Fibroblast of skin of scalp (primary cell): ENCODE data around the gene SP5.
"Not testable (repeated sequence)": the region's sequence is repeated elsewhere in the genome, so short reads cannot be mapped to it uniquely, and the experiment has no call there.

Experiments used
- DNase-seq: peaks from one replicate; pipeline ENCODE4 v3.0.0-alpha.2; 2013

SP5 gene

DNA sequence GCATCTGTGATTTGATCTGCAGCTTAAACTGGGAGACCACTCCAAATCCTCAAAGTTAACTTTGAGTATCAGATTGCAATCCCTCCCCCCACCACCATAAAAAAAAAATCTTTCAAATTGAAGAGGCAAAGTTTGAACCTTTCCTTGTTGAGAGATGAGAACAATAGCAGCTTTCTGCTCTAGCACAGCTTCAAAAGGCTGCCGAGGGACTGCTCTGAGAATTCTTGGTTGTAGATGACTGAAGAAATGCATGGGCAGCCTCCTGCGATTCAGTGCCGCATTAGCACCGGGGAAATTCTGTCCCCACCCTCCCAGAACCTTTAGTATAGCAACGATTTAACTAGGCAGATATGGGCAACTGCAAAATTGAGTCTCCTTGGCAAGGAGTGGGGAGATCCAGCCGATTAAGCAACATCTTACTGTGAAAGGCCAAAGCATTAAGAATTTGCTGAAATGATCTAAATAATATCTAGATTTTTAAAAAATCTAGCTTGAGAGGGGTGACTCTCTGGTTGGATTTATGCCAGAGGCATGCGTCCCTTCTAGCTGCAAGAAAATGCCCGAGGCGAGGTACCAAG is 3.9 kb upstream of the SP5 start:
- DNase-seq: no peak

DNA sequence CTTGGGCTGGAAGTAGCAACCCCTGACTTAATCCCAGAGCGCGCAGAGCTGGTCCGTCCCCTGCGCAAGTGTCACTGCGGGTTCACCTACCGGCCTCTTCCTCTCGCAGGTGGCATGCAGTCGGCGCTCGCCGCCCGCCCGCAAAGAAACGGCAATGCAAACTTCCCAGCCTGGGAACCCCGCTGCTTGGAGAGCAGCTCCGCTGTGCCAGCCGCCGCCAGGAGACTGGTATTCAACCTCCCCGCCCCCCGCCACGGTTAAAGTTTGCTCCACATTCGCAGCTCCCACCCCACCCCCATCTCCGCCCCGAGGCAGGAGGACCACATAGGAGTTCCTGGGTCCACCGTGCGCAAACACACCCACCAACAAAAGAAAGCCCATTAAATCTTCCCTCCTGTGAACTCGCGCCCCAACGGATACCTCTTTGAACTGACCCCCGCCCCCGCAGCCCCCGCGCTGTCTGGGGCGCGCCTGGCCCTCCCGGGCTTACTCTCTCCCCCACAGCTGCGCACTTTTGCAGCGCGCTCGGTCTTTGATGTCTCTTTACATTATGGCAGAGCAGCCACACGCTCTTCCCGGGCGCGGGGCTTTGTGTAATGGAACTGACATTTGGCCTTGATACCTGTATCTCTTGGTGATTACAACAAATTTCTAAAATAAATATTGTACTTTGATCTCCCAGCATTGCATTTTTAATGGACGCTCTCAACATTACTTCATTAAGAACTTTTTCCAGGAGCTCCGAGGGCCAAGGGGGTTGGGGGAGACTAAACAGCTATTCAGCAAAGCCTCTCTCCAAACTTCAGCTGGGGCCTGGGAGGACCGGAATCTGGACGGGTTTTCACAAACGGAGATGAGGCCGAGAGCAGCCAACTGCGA is 3.1 kb upstream of the SP5 start:
- no peak for DNase-seq

DNA sequence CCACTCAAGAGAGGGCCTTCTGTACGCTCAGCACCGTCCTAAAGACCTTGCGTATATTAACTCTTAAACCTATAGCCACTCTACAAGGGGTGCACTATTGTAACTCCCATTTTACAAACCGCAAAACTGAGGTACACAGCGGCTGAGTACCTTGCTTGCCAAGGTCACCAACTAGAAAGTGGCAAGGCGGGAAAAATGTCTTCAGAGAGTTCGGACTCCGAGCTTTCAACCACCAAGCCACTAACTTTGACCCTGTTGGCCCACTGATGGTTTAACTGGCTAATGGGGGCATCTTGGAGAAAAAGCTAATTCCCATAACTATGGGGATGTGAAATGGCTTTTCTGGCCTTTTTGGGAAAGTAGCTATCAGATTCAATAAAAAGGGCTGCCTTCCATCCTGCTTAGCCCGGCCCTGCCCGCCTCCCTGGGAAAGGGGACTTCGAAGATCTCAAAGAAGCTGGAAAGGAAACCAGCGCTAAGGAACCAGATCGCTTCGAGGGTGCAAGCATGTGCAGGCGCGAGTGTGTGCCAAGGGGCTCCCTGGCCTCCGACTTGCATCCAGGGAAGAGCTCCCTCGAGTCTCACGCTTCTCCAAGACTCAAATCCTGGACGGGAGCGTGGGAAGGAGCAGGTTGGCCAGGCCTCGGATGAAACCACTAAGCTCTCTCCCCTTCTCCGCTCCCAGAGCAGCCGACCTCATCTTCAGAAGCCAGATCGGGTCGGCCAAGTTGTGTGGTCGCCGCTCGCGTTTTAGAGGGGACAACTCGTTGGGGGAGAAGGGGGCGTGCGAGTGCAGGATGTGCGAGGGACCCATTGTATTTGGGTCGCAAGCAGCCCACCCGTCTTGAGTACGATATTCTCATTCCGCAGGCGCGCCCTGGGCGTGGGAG is 2.2 kb upstream of the SP5 start:
- no peak for DNase-seq

DNA sequence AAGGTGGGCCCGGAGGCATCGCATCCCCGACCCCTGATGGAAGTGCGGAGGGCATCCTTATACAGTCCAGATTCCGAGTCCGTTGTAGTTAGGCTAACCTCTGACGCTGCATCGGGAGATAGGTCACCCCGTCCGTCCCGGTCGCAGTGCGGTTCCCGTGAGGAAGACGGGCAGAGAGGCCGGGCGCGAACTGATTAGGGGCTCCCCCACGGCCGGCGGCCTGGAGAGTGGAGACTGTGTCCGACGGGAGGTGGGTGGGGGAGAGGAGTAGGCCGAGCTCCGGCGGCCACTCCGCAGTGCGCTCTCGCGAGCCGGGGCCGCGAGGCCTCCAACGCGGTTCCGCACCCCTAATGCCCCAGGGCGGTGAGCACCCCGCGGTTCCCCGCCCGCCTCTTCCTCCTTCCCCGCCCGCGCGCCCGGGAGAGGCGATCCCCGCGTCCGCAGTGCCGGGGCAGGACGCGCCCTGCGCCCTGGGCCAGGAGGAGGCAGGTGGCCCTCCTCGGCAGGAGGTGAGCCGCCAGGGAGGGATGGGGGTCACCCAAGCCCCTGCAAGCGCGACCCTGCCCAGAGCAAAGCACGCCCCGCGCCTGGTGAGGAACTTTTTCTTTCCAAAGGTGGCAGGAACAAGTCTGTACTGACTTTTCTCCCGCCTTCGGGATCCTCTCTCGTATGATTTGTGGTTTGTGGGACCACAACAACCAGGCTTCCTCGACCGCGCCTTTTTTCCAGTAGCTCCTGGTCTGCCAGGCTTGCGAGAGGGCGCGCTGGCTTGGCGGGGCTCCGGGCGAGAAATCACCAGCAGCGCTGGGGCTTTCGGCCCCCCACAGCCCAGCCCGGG is 1.4 kb upstream of the SP5 start:
- DNase-seq: no peak

DNA sequence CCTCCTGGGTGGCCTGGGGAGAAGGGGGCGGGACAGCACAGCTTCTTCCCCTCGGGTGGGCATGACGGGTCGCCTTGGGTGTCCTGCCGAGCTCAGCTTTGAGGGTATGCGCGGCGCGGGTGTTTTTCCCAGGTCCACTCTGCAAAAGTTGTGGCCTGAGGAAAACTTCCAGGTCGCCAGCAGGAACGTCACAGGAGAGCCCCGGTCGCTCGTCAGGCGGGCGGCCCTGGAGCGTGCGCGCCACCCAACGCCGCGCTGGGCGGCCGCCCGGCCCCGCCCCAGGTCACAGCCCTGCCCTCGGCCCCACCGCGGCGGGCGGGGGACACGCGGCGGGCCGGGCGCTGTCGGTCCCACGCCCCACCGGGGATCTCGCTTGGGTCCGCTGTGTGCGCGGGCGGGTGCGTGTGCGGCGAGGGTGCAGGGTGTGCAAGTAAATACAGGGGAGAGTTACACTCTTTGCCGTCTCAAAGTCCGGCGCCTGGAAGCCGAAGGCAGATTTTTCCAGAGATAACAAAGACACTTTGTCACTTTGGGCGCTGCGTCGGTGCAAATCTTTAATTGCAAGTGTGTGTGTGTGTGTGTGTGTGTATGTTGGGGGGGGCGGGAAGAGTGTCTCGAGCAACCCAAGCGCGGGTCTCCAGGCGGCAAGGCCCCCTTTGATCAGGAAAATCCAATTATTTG is 616 bp upstream of the SP5 start:
- DNase-seq: no peak

DNA sequence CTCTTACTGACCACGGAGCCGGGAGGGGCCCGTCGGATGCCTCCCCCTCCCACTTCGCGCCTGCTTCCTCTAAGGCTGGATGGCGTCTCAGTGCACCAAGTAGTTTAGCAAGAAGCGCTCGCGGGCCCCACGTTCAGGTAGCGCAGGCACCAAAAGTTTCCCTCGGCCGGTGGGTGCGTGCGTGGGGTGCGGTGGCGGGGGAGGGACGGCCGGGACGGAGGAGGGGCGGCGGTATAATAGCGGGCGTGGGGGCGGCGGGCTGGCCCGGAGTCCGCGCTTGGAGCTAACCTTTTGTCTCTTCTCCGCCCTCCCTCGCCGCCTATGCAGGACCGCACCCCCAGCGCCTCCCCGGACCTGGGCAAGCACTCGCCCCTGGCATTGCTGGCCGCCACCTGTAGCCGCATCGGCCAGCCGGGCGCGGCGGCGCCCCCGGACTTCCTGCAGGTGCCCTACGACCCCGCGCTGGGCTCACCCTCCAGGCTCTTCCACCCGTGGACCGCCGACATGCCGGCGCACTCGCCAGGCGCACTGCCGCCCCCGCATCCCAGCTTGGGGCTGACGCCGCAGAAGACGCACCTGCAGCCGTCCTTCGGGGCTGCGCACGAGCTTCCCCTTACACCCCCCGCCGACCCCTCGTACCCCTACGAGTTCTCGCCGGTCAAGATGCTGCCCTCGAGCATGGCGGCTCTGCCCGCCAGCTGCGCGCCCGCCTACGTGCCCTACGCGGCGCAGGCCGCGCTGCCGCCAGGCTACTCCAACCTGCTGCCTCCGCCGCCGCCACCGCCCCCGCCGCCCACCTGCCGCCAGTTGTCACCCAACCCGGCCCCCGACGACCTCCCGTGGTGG is 1.0 kb downstream of the SP5 start:
- no peak for DNase-seq

DNA sequence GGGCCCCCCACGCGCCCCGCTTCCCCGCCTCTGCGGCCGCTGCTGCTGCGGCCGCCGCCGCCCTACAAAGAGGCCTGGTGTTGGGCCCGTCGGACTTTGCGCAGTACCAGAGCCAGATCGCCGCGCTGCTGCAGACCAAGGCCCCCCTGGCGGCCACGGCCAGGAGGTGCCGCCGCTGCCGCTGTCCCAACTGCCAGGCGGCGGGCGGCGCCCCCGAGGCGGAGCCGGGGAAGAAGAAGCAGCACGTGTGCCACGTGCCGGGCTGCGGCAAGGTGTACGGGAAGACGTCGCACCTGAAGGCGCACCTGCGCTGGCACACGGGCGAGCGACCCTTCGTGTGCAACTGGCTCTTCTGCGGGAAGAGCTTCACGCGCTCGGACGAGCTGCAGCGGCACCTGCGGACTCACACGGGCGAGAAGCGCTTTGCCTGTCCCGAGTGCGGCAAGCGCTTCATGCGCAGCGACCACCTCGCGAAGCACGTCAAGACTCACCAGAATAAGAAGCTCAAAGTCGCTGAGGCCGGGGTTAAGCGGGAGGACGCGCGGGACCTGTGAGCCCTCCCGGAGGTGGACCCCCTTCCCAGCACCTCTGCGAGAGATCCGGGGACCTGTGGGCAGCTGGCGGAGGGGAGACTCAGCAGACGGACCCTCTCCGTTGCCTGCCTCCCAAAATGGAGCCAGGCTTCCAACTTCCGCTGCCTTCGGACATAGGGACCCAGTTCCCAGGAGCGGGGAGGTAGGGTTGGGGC is 1.9 kb downstream of the SP5 start:
- DNase-seq: peak; percentile 46

DNA sequence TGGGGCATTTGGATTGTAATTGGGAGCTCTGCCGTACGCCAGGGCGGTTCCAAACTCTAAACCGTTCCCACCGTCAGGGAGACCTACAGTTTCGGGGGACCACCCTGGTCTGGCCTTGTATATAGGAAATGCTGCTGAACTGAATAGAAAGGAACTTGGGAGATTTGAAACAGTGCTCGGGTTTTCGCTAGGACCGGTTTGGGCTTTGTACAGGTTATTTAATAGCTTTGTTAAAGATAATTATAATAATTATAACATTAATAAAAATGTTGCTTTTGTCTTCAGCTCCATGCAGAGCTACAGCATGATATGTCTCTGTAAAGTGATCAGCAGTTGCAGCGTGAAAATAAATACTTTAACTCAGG is 2.4 kb downstream of the SP5 start:
- DNase-seq: no peak

DNA sequence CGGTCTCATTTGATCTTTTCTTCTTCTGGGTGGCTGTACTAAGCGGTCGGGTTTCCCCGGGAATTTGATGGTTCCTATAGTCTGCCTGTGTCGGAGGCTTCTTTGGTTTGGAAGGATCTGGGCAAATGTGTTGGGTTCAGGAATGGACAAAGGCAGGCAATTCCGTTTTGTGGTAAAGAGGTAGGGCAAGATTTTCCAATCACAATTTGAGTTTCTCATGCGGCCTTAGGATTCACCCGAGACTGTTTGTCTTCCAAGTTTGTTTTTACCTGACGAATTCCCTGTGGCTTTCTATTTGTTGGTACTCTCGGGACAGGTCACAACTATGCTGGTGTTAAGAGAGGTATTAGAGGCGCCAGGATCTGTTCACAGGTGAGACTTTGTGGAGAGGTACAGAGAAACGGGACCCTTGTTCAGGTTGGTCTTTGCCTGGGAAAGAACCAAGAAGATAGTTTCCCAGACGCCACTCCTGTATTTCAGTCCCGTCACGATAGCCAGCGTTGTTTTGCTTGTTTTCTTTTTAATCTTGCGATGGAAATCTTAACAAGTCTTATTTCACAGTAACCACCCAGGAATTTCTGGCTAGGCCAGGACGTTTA is 3.0 kb downstream of the SP5 start:
- no peak for DNase-seq

DNA sequence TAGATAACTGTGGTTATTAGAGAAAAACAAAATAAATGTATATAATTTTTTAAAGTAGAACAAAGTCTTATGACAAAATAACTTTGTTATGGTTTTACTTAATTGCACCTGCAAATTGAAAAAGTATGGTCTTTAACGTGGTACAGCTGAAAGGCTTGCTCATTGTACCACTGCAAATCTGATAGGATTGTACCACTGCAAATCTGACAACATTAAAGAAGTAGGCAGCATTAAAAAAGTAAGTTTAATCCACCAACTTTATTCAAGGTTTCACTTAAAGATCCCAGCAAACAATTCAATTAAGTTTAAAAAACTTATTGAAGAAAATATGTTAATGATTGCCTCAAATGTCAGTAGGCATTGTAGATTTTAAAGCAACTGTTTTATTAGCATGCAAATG is 4.7 kb downstream of the SP5 start:
- no peak for DNase-seq

DNA sequence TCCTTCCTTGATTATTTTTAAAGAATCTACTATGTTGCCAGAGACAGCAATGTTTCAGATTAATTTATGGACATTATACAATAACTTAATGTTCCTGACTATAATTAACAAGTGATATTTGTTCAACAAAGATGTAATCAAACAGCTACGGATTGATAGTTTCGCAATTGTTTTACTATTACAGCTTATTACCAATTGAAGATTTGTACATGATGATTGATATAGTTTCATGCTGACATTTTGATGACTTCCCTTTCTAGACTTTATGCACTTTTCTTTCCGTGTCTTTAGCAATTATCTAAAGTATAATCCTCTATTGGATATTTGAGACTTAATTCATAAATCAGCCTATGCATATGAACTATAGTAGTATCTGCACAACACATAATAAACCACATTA is 6.5 kb downstream of the SP5 start:
- DNase-seq: no peak

DNA sequence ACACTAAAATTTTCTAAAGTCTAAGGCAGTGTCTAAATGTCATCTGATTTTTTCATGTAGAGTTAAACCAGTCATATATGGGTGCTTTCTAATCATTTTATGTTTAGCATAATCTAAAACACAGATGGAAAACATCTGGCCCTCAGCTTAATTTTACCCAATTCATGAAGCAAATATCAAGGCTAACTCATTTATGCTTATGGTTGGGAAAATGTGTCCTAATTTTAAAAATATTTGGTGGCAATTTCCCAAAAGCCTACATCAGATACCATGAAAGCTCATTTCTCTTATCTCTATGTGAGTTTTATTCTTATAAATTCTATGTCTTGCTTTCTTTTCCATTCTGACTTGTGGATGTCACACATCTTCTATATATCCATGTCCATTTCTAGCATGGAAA is 7.2 kb downstream of the SP5 start:
- no peak for DNase-seq

DNA sequence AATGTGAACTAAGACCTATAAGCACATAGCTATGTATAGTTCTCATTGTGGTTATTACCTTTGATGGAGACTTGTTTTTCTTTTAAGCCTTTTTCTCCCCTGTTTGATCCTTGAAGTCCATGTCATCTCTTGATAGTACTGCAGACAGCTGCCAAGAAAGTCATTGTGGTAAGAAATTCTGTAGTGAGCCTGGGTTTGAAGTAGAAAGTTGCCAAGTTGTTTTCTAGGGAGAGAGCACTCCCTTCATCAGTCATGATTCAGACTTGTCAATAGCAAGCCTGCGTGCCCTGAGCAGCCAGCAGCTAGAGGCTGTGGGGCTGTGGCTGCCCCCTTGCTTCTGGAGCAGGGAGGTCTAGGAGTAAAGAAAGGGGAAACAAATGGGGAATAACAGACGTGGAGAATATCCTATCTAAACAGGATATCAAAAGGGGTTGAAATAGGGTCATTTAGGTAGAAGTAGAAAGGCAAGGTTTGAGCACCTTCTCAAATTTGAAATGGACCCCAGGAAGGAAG is 8.4 kb downstream of the SP5 start:
- DNase-seq: no peak

DNA sequence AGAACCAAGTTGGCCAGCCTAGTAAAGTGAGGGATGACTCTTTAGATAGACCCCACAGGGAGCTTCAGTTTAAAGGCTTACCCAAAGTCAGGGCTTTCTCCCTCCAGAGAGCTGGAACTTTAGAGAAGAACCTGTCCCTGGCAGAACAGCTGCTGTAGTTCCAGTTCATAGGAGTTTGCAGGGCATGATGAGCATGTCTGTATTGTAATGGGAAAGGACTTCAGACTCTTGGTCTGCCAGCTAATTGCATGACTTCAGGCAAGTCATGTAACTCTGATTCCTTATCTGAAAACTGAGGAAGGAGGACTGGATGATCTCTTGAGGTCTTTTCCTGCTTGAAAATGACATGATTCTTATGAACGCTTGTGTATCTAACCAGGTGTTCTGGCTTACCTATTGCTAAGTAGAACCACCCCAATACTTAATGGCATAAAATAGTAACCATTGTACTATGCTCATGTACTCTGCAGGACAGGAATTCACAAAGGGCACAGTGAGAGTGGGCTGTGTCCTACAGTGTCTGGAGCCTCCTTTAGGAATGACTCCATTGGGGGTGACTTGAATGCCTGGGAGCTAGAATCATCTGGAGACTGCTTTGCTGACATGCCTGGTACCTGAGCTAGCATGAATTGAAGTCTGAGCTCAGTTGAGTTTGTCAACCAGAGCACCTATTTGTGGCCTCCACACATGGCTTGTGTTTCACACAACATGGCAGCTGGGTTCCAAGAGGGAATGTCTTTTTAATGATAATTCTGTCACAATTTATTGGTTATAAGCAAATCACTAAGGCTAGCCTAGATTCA is 18.9 kb downstream of the SP5 start:
- no peak for DNase-seq

DNA sequence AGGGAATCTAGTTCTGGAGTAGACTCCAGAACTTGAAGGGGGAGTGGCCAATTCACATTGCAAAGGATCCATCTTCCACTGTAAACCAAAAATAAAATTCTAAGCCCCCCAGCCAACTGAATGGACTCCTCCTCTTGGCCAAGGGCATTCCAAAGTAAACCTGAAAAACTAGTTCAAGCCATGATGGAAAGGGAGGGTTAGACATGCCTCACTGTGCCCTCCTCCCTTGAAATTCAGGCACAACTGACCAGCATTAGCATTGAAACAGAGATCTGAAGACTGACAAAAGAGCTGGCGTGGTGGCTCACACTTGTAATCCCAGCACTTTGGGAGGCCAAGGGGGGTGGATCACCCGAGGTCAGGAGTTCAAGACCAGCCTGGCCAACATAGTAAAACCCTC is 19.5 kb downstream of the SP5 start:
- not testable (repeated sequence) for DNase-seq

DNA sequence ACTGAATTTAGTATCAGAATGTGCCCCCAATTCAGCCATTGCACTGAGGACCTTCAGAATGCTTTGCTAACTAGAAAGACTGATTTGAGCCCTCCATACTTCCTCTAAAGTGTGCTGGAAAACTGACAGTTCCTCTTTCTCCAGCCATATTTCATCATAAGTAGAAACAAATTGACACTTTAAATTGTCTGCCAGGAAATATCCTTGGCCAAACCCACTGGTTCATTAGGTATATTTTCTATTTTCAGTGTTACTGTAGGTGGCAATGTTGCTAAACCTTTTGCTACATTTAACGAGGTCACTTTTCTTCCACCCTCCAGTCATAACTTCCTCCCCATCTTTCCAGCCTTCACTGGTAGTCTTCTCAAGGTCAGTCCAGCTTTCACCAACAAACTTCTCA is 21.5 kb downstream of the SP5 start:
- DNase-seq: no peak

DNA sequence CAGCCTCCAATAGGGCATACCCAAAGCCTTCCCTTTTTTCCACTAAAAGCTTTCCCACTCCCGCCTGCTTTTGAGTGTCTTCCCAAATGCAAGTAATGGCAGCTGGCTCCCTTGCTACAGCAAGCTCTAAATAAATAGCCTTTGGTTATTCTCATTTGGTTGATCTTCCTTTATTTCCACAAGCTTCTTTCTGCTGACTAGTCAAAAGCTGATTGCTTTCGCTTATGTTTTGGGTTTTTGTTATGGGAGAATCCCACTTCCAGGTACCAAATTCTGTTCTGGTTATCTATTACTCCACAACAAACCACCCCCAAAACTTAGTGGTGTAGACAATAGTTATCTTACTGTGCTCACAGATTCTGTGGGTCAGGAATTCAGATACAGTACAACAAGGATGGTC is 22.3 kb downstream of the SP5 start:
- no peak for DNase-seq

DNA sequence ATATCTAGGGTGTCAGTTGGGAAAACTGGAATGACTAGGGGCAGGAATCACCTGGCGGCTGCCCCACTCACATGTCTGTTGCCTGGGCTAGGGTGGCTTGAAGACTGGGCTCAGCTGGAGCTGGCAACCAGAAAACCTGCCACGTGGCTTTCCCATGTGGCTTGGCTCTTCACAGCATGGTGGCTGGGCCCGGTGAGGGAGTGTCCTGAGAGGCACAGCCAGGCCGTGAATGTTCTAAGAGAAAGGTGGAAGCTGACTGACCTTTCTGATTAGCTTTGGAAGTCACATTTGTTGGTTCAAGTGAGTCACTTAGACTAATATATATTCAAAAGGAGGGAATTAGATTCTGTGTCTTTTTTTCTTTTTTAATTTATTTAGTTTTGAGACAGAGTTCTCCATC is 22.7 kb downstream of the SP5 start:
- no peak for DNase-seq

DNA sequence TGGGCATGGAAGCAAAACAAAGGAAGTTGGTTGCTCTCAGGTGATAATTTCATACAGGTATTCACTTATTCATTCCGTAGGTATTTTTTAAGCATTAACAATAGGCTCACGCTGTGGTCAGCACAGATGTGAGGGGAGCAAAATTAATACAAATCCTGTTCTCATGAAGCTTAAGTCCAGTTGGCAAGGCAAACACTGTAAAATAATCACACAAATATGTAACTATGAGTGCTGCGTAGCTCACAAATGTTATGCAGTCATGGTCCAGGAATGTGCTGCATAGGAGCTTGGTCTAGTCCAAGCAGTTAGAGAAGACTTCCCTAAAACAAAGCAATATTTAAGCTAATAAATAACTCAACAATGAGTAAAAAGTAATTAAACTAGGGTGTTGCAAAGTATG is 23.9 kb downstream of the SP5 start:
- DNase-seq: peak; percentile 94
